Measurements from ENCODE around the gene OLA1. TPM values are rescaled to one million over a fixed set of nuclear protein-coding genes. Genes with fewer than 3 reads are reported as not detected.

The OLA1 gene
- total and polyA plus RNA-seq, 2 of the 4 experiments (the other 2 are of a cell fraction), result 54.7 to 71.2 TPM

DNA sequence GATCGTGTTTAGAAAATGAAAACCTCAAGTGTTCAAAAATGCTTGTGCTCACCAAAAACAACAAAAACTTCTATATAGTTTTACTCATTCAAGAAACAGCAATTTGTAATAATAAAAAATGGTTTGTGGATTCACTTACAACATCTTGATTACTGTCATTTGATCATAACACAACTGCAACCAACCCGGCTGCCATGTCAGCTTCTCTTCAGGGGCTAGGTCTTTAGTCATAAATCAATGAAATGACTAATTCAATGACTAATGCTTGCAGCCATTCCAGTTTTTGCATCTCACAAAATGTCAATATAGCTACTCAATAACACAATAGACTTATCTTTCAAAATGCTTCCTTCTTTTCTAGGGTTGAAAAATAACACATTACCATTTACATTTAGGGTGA lies 128.0 kb downstream of the OLA1 start:
- no peak overlapping the region for H3K23ac ChIP-seq (ENCODE audit: low read depth, low read length)
- no peak overlapping the region for H2BK20ac ChIP-seq (ENCODE audit: low read depth, low read length)
- H3K14ac ChIP-seq (replicated peaks; ENCODE audit: low read depth, low read length), result no peak overlapping the region
- in situ Hi-C loops (cut with MboI; ENCODE audit: low sequenced_read_pairs) (no loop called here), dilution Hi-C loops (cut with HindIII; ENCODE audit: low sequenced_read_pairs, unreplicated experiment) (no loop called here), intact Hi-C loops (cut with micrococcal nuclease) (no loop called here)
- no peak overlapping the region for H4K8ac ChIP-seq (ENCODE audit: low read depth in 2 of 2, low read length in 2 of 2)
- no peak overlapping the region for H3K18ac ChIP-seq (ENCODE audit: low read depth, low read length)
- ChIA-PET POLR2A (ENCODE audit: unreplicated experiment) (no interaction called here), CTCF (no interaction called here)
- no peak overlapping the region for H2AK9ac ChIP-seq (replicated peaks; ENCODE audit: low read depth, low read length, poor library complexity)
- no peak overlapping the region for H2BK5ac ChIP-seq (ENCODE audit: low read depth, low read length, poor library complexity, severe bottlenecking)
- no peak overlapping the region for H3K9ac ChIP-seq (ENCODE audit: low read depth, low read length)
- no peak overlapping the region for H3K4me2 ChIP-seq (ENCODE audit: low read depth, low read length)
- H2AK5ac ChIP-seq (ENCODE audit: low read depth, low read length), result no peak overlapping the region
- H2BK15ac ChIP-seq (ENCODE audit: low read depth, low read length), result no peak overlapping the region
- peaks cover 7% of the 10 kb centered on the region; the same call in 1 of the 2 replicates for H3K4me1 ChIP-seq (ENCODE audit: control insufficient read depth, insufficient read depth, low read length)
- H3K9me1 ChIP-seq (ENCODE audit: insufficient read depth, low read length), result 0 out of 2 replicates have a peak, but pooled peaks cover 2% of the 10 kb centered on the region
- H3K27ac ChIP-seq (ENCODE audit: insufficient read depth, low read length), result no peak overlapping the region
- no peak overlapping the region for H2BK120ac ChIP-seq (ENCODE audit: low read depth, low read length)
- no peaks in the 10 kb centered on the region; the same call in 1 of the 2 replicates for H3K36me3 ChIP-seq (ENCODE audit: control insufficient read depth, insufficient read depth, low read length)
- no peak overlapping the region for H3K4me3 ChIP-seq (ENCODE audit: insufficient read depth, low read depth, low read length)
- no peaks in the 10 kb centered on the region for H3K9me3 ChIP-seq (ENCODE audit: control insufficient read depth, insufficient read depth, low read length)
- H3K56ac ChIP-seq (ENCODE audit: extremely low read depth, insufficient read depth, low read length), result no peak overlapping the region
- no peak overlapping the region for H3K4ac ChIP-seq (ENCODE audit: low read depth, low read length)
- H4K20me1 ChIP-seq (ENCODE audit: insufficient read depth, low read length), result no peaks in the 10 kb centered on the region; the same call in 1 of the 2 replicates
- DNase-seq (peak; percentile 47), ATAC-seq (ENCODE audit: low read depth) (no peak)
- no peak overlapping the region for H2AFZ ChIP-seq (replicated peaks; ENCODE audit: low read length, poor library complexity)
- TF ChIP-seq FOS (IDR thresholded peaks at IDR 0.05; ENCODE audit: low read depth, low read length), result no peak
- TF ChIP-seq NFE2L2 (IDR thresholded peaks at IDR 0.05; ENCODE audit: low read depth, low read length), result no peak
- TF ChIP-seq BHLHE40 (IDR thresholded peaks at IDR 0.05; ENCODE audit: low read depth, low read length), result no peak
- TF ChIP-seq RCOR1 (IDR thresholded peaks at IDR 0.05; ENCODE audit: insufficient replicate concordance, low read length), result no peak
- TF ChIP-seq POLR2A (IDR thresholded peaks at IDR 0.05; ENCODE audit: low read depth, low read length), result no peak
- TF ChIP-seq RAD21 (IDR thresholded peaks at IDR 0.05; ENCODE audit: low read length), result no peak
- TF ChIP-seq SMC3 (IDR thresholded peaks at IDR 0.05; ENCODE audit: low read depth, low read length), result no peak
- H3K27me3 ChIP-seq (ENCODE audit: control insufficient read depth, insufficient read depth, low read length), result no peaks in the 10 kb centered on the region
- BruUV-seq (replicated peaks), result no TSS peak
- WGBS, 2 experiments (ENCODE audit: extremely low coverage in 2 of 2, insufficient read length in 1 of 2), result no CpG with 5 or more reads among the region's 2 CpGs
- no peak overlapping the region for H4K91ac ChIP-seq (ENCODE audit: insufficient read depth, low read depth, low read length)
- H4K5ac ChIP-seq (ENCODE audit: low read depth, low read length), result no peak overlapping the region
- H3K79me1 ChIP-seq (ENCODE audit: low read depth in 1 of 2, low read length in 2 of 2), result peaks cover 9 to 10% of the 10 kb centered on the region in 2 experiments; a peak in 2 of 4 replicates

Data from IMR-90 (cell line).